Psoas muscle (tissue), 8 donors: ENCODE data around the gene RAD51B. TPM values are rescaled to one million over a fixed set of nuclear protein-coding genes. Genes with fewer than 3 reads are reported as not detected.
A peak's percentile ranks its signal among the peaks of the same experiment; 100 is the strongest.

Source experiments
- ATAC-seq, 4 donors: fragments of 200-7000 bp; cut with Tn5 transposase; one replicate each; pipeline ENCODE4 v1.9.1; 2020; ENCODE audit warnings: moderate library complexity in 3 of 4, mild to moderate bottlenecking in 2 of 4
- DNase-seq, 2 donors: peaks; one replicate each; pipeline ENCODE4 v3.0.0-alpha.2; 2020
- H3K27ac ChIP-seq: fragments of 200-600 bp; one replicate; pipeline ENCODE4 v1.8.0; 2022
- H3K27me3 ChIP-seq, 3 donors: fragments of 200-600 bp in 1 of 3; one replicate each; pipeline versions ENCODE4 v1.6.1 to v1.8.0; 2013 to 2022; ENCODE audit warnings: low read length in 2 of 3, mild to moderate bottlenecking in 2 of 3, moderate library complexity in 1 of 3; ENCODE audit not compliant: insufficient read depth in 3 of 3
- H3K36me3 ChIP-seq, 2 donors: fragments of 200-600 bp in 1 of 2; one replicate each; pipeline versions ENCODE4 v1.6.1 to v1.8.0; 2013 to 2022; ENCODE audit warnings: low read depth in 1 of 2, mild to moderate bottlenecking in 1 of 2, moderate library complexity in 1 of 2; ENCODE audit not compliant: insufficient read depth in 1 of 2
- H3K4me1 ChIP-seq: fragments of 200-600 bp; one replicate; pipeline ENCODE4 v1.8.0; 2022
- H3K4me3 ChIP-seq: fragments of 200-600 bp; one replicate; pipeline ENCODE4 v1.8.0; 2022; ENCODE audit warnings: mild to moderate bottlenecking
- H3K9me3 ChIP-seq: fragments of 200-600 bp; one replicate; pipeline ENCODE4 v1.8.0; 2022
- CTCF ChIP-seq: fragments of 200-600 bp; IDR thresholded peaks from one replicate; pipeline ENCODE4 v1.8.0; 2022; ENCODE audit warnings: antibody characterized with exemption
- WGBS, 3 donors: extraction: QIAGEN DNeasy Blood & Tissue Kit; methylation state at CpG; one replicate each; pipeline versions ENCODE4 v1.1.6 to v1.1.7; 2013; 5-methylcytosine and 5-hydroxymethylcytosine counted together
- intact Hi-C, 2 donors: fragments of 100-400 bp; cut with DNase I; formaldehyde crosslinking; loops; one replicate each; pipeline versions ENCODE4 v1.11.0 to v1.14.2; 2022
- polyA plus RNA-seq, 3 donors: library from polyadenylated mRNA; stranded (reverse); fragments of 200-250 nt; gene quantifications; one replicate each; pipeline ENCODE4 v1.2.3, GENCODE V29; 2013
- total RNA-seq, 4 donors: library from RNA; stranded (reverse); fragmentation: NEBNext Ultra II Directional in 2 of 4; extraction: Animal tissue kit (Norgen Biotek cat#: 25700) in 2 of 4; gene quantifications; one replicate each; pipeline versions ENCODE4 v1.2.1 to v1.2.4, GENCODE V29; 2021 to 2023
- donor health status: healthy with polysubstance abuse.
- donor health status: DM: no; HTN: no; CAD: no; lungs with moderate emphysema.
- donor health status: Bipolar disorder and iron deficiency.
- donor health status: healthy.
- donor health status: DM: yes; HTN: yes; CAD: no.
- donor health status: DM: no; HTN: no; CAD: no.
- donor health status: DM: no; HTN: no; CAD: no.
- donor health status: DM: yes; HTN: yes; CAD: no.

RAD51B gene
- total and polyA plus RNA-seq, 7 donors = 0.60 to 7.2 (median 2.2) TPM

DNA sequence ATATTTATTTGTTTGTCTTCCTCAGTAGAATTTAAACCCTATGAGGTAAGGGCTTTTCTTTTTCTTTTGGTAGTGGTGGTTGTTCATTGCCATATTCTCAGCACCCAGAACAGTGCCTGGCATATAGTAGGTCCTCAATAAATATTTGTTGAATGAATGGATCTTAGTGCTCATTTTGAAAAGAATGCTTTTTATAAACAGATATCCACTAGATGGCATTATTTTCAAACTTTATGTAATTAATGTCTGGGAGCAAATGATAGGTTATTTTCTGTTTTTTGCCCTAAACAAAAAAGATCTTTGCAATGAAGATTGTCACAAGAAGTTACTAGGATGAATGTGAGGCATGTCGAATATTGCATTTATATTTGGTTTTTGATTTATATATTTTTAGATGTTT lies 64.1 kb downstream of the RAD51B start:
- intact Hi-C loops = no loop called here
- no peaks in the 10 kb centered on the region for H3K27me3 ChIP-seq
- no peak overlapping the region for H3K27ac ChIP-seq
- ATAC-seq (no peak), DNase-seq (no peak)
- 51 to 52% (median 51%) methylated on average over 1 of the region's 1 CpG for WGBS, 3 donors
- H3K36me3 ChIP-seq = no peaks in the 10 kb centered on the region
- peaks cover 7% of the 10 kb centered on the region for H3K4me1 ChIP-seq
- H3K4me3 ChIP-seq = no peak overlapping the region
- TF ChIP-seq CTCF = peak; percentile 42
- no peaks in the 10 kb centered on the region for H3K9me3 ChIP-seq

DNA sequence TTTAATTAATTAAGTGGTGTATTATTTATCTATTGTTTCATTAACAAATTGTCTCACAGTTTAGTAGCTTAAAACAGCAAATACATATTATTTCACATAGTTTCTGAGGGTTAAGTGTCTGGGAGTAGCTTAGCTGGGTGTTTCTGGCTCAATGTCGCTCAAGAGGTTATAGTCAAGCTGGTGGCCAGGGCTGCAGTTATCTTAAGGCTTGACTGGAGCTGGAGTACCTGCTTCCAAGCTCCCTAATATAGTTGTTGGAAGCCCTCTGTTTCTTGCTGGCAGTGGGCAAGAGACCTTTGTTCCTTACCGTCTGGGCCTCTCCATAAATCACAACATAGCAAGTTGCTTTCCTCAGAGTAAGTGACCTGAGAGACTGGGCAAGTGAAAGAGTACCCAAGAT lies 66.6 kb downstream of the RAD51B start:
- Histone ChIP-seq H3K27ac (no peak overlapping the region), H3K36me3 (no peaks in the 10 kb centered on the region), H3K4me3 (peak overlapping the region; percentile 26), H3K9me3 (no peaks in the 10 kb centered on the region), H3K27me3 (no peaks in the 10 kb centered on the region), H3K4me1 (peaks cover 7% of the 10 kb centered on the region)
- DNase-seq = no peak
- 47 to 64% (median 55%) methylated on average over 2 of the region's 2 CpGs for WGBS, 3 donors
- intact Hi-C loops = no loop called here
- no peak for TF ChIP-seq CTCF
- no peak for ATAC-seq

- Histone ChIP-seq H3K4me1 (peaks cover 7% of the 10 kb centered on the region), H3K36me3 (no peaks in the 10 kb centered on the region), H3K9me3 (no peaks in the 10 kb centered on the region), H3K4me3 (peak overlapping the region; percentile 32), H3K27ac (no peak overlapping the region), H3K27me3 (no peaks in the 10 kb centered on the region)
- ATAC-seq = no peak
- 76 to 77% (median 76%) methylated on average over 3 of the region's 3 CpGs for WGBS, 3 donors
- intact Hi-C loops = no loop called here
- DNase-seq = no peak
- TF ChIP-seq CTCF = no peak
Measured at GRCh38 chr14:67887478-67887877, 67.9 kb downstream of the RAD51B start.

- intact Hi-C loops = no loop called here
- DNase-seq (no peak), ATAC-seq (no peak)
- Histone ChIP-seq H3K9me3 (no peaks in the 10 kb centered on the region), H3K36me3 (no peaks in the 10 kb centered on the region), H3K27me3 (no peaks in the 10 kb centered on the region), H3K4me1 (no peaks in the 10 kb centered on the region), H3K4me3 (no peak overlapping the region), H3K27ac (no peak overlapping the region)
- 83 to 85% (median 85%) methylated on average over 4 of the region's 4 CpGs for WGBS, 3 donors
- no peak for TF ChIP-seq CTCF
Measured at GRCh38 chr14:67889455-67889854, 69.9 kb downstream of the RAD51B start.

GRCh38 chr14:67892466-67893100 lies 73.0 kb downstream of the RAD51B start:
- Histone ChIP-seq H3K4me1 (no peaks in the 10 kb centered on the region), H3K27me3 (no peaks in the 10 kb centered on the region), H3K4me3 (no peak overlapping the region), H3K36me3 (no peaks in the 10 kb centered on the region), H3K9me3 (no peaks in the 10 kb centered on the region), H3K27ac (no peak overlapping the region)
- DNase-seq (no peak), ATAC-seq (no peak)
- intact Hi-C loops = no loop called here
- WGBS, 3 donors = 80 to 88% (median 86%) methylated on average over 1 of the region's 1 CpG
- no peak for TF ChIP-seq CTCF
